OCI-LY1 (cell line): Measurements from ENCODE around the gene HLF.

ENCODE experiments used
- CTCF ChIP-seq: fragments of 200-600 bp; sonication (generic), shearing (Covaris generic); IDR thresholded peaks from 2 replicates; pipeline ENCODE4 v1.5.1; 2017; ENCODE audit warnings: mild to moderate bottlenecking, antibody characterized with exemption, low read length, moderate library complexity, mixed read lengths
- EZH2 ChIP-seq: fragments of 200-600 bp; sonication (generic), shearing (Covaris generic); IDR thresholded peaks from 2 replicates; pipeline ENCODE4 v1.8.0; 2017; ENCODE audit warnings: borderline replicate concordance, mixed run types, mild to moderate bottlenecking, antibody characterized with exemption, low read length, moderate library complexity, mixed read lengths

GRCh38 chr17:55330344-55330933, 65.7 kb downstream of the HLF start:
- no peak for TF ChIP-seq CTCF
- TF ChIP-seq EZH2 = no peak
